Lung (tissue), 12 donors: ENCODE measurements around the gene ZFYVE28. TPM values are rescaled to one million over a fixed set of nuclear protein-coding genes. Genes with fewer than 3 reads are reported as not detected.

Experiments used
- ATAC-seq: fragments of 200-7000 bp; cut with Tn5 transposase; one replicate; pipeline ENCODE4 v1.9.1; 2020; ENCODE audit warnings: moderate number of reproducible peaks; ENCODE audit not compliant: insufficient read depth, low FRiP score
- DNase-seq, 3 donors: peaks; one replicate each; pipeline ENCODE4 v3.0.0-alpha.2; 2013 to 2017
- H3K27ac ChIP-seq, 2 donors: one replicate each; pipeline ENCODE4 v1.5.1; 2013; ENCODE audit warnings: mild to moderate bottlenecking in 2 of 2, moderate library complexity in 2 of 2, control low read depth in 1 of 2, inconsistent platforms in 1 of 2, low read depth in 1 of 2, low read length in 1 of 2
- H3K27me3 ChIP-seq, 3 donors: one replicate each; pipeline ENCODE4 v1.5.1; 2013; ENCODE audit warnings: low read length in 2 of 3; ENCODE audit not compliant: control insufficient read depth in 3 of 3, insufficient read depth in 3 of 3
- H3K36me3 ChIP-seq, 4 donors: one replicate each; pipeline ENCODE4 v1.5.1; 2013; ENCODE audit warnings: low read length in 4 of 4, mild to moderate bottlenecking in 1 of 4, moderate library complexity in 1 of 4; ENCODE audit not compliant: control insufficient read depth in 4 of 4, insufficient read depth in 4 of 4
- H3K4me1 ChIP-seq, 5 donors: one replicate each; pipeline ENCODE4 v1.5.1; 2013; ENCODE audit warnings: low read length in 5 of 5, mild to moderate bottlenecking in 2 of 5, moderate library complexity in 1 of 5; ENCODE audit not compliant: control insufficient read depth in 5 of 5, insufficient read depth in 5 of 5
- H3K4me3 ChIP-seq: one replicate; pipeline ENCODE4 v1.5.1; 2013; ENCODE audit warnings: mild to moderate bottlenecking, control low read depth, moderate library complexity
- H3K9ac ChIP-seq, 2 donors: one replicate each; pipeline ENCODE4 v1.5.1; 2013; ENCODE audit warnings: low read length in 2 of 2, control low read depth in 1 of 2; ENCODE audit not compliant: insufficient read depth in 1 of 2
- H3K9me3 ChIP-seq, 4 donors: one replicate each; pipeline ENCODE4 v1.5.1; 2013; ENCODE audit warnings: low read length in 3 of 4, mild to moderate bottlenecking in 1 of 4, moderate library complexity in 1 of 4; ENCODE audit not compliant: control insufficient read depth in 4 of 4, insufficient read depth in 3 of 4
- CTCF ChIP-seq: IDR thresholded peaks from 2 replicates; pipeline ENCODE4 v1.5.1; 2012; ENCODE audit warnings: mild to moderate bottlenecking; ENCODE audit errors: control extremely low read depth, extremely low read depth
- WGBS, 2 donors: extraction: QIAGEN DNeasy Blood & Tissue Kit; methylation state at CpG; one replicate each; pipeline ENCODE4 v1.1.7; 2013; 5-methylcytosine and 5-hydroxymethylcytosine counted together
- polyA plus RNA-seq, 2 donors: library from polyadenylated mRNA; stranded (reverse); fragments of 200-250 nt; gene quantifications; one replicate each; pipeline ENCODE4 v1.2.1, GENCODE V29; 2013
- total RNA-seq, 2 donors: library from RNA; depleted of rRNA in 1 of 2; stranded (reverse); fragments of >200 nt in 1 of 2; gene quantifications; one replicate each; pipeline ENCODE4 v1.2.1, GENCODE V29; 2014 to 2021
- donor health status: control.
- donor health status: control.
- donor health status: Bipolar disorder and iron deficiency.
- donor health status: healthy.
- donor health status: DM: yes; HTN: yes; CAD: no.

The ZFYVE28 gene
- total and polyA plus RNA-seq, 4 donors, result 6.8 to 10.3 (median 7.6) TPM

DNA sequence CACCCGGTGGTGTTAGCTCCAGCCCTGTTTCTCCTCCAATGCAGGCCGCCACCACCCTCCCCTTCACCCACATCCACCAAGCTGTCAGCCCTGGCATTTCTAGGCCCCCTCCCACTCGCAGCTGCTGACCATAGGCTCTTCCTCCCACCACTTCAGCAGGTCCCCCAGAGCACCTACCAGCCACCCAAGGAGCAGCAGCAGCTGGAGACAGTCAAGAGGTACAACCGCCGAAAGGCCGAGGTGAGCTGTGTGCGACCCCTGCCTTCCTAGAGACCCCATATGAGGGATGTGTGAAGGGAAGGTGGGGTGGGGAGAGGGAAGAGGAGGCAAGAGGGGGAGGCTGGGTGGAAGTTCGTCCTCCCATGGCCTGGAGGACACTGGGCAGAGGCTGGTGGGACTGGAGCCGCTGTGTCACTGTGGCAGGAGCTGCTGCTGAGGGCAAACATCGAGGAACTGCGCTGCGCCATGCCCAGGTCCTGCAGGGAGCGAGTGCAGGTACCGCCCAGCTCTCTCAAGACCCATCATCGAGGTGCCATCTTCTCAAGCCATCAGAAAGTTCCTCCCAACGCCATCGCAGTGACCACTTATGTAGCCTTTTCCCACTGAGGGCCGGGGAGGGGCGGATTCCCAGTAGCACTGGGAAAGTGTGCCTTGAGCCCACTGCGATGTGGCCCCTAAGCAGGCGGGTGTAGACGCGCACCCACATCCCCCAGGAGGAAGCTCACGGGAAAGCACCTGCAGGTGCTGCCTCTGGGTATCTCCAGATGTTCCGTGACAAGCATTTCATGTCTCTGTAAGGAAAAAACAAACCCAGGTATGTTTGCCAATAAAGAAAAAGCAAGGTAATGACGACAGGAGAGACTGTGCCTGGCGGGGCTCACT lies 31.3 kb upstream of the ZFYVE28 start:
- Histone ChIP-seq H3K9ac (no peak overlapping the region), H3K27me3 (no peaks in the 10 kb centered on the region), H3K36me3 (no peaks in the 10 kb centered on the region), H3K4me1 (no peaks in the 10 kb centered on the region), H3K27ac (no peak overlapping the region), H3K9me3 (no peaks in the 10 kb centered on the region), H3K4me3 (no peak overlapping the region)
- DNase-seq (no peak), ATAC-seq (no peak)
- 89 to 94% methylated on average over 27 of the region's 27 CpGs for WGBS, 2 donors
- no peak for TF ChIP-seq CTCF

DNA sequence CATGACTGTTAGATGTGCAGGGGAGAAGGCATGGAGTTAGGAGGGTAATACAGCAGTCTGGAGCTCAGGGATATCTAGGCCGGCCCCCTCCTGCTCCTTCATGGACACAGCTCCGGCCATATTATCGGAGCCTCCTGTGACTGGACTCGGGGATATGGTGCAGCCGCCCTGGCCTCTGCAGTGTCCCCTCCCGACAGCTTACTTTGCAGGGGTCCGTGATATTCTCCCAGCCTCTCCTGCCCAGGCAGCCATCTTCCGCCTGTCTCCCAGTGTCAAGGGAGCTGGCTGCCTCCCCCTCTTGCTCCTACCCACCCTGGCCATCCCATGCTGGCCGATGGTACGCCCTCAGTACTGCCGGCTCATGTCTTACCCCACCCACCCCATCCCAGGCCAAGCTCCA lies 30.6 kb upstream of the ZFYVE28 start:
- WGBS, 2 donors, result 91 to 96% methylated on average over 11 of the region's 11 CpGs
- DNase-seq (no peak), ATAC-seq (no peak)

DNA sequence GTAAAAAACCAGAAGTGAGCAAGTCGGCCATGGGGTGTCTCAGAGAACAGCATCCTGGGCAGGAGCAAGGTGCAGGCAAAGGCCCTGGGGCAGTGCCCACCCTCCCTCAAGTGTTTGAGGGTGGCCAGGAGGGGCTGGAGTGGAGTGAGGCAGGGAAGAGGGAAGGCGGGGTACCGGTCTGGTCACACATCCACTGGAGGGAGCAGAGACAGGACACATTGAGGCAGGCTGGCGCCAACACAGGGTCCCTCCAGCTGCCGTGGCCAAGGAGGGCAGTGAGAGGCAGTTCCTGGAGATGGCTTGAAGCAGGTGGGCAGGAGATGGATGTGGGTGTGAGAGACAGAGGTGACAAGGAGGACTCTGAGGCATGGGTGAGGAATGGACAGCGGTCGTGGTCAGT lies 30.1 kb upstream of the ZFYVE28 start:
- H3K4me3 ChIP-seq, result no peak overlapping the region
- no peaks in the 10 kb centered on the region for H3K4me1 ChIP-seq
- H3K9ac ChIP-seq, result no peak overlapping the region
- no peaks in the 10 kb centered on the region for H3K9me3 ChIP-seq
- no peak for DNase-seq
- H3K27ac ChIP-seq, result no peak overlapping the region
- H3K27me3 ChIP-seq, result no peaks in the 10 kb centered on the region
- 84 to 91% methylated on average over 7 of the region's 7 CpGs for WGBS, 2 donors
- ATAC-seq, result no peak
- no peak for TF ChIP-seq CTCF
- no peaks in the 10 kb centered on the region for H3K36me3 ChIP-seq

More for the DNA sequence above, 30.6 kb upstream of the ZFYVE28 start:
- Histone ChIP-seq H3K4me3 (no peak overlapping the region), H3K27me3 (no peaks in the 10 kb centered on the region), H3K9me3 (no peaks in the 10 kb centered on the region), H3K9ac (no peak overlapping the region), H3K27ac (no peak overlapping the region), H3K4me1 (no peaks in the 10 kb centered on the region), H3K36me3 (no peaks in the 10 kb centered on the region)
- no peak for TF ChIP-seq CTCF
